Thoracic aorta (tissue), 2 donors: Measurements from ENCODE around the gene CTNNA2. TPM values are rescaled to one million over a fixed set of nuclear protein-coding genes. Genes with fewer than 3 reads are reported as not detected.

ENCODE experiments used
- ATAC-seq: fragments of 150-250 bp; one replicate; pipeline ENCODE4 v1.8.0; 2017; ENCODE audit warnings: low read depth; ENCODE audit not compliant: insufficient number of reproducible peaks, low FRiP score
- DNase-seq: peaks from one replicate; pipeline ENCODE4 v3.0.0-alpha.2; 2020; ENCODE audit warnings: low spot score
- H3K27ac ChIP-seq, 2 donors: fragments of 200-600 bp; sonication (generic); 1 replicate in 1 of 2; 2 replicates in 1 of 2; pipeline ENCODE4 v1.5.1; 2016; ENCODE audit warnings: mild to moderate bottlenecking in 2 of 2, moderate library complexity in 2 of 2
- H3K27me3 ChIP-seq: fragments of 200-600 bp; sonication (generic); replicated peaks from 2 replicates; pipeline ENCODE4 v1.6.0; 2016; ENCODE audit warnings: mild to moderate bottlenecking; ENCODE audit not compliant: insufficient read depth
- H3K36me3 ChIP-seq: fragments of 200-600 bp; sonication (generic); one replicate; pipeline ENCODE4 v1.5.1; 2016
- H3K4me1 ChIP-seq, 2 donors: fragments of 200-600 bp; sonication (generic); 1 replicate in 1 of 2; 2 replicates in 1 of 2; pipeline versions ENCODE4 v1.5.1 to v1.6.0; 2016; ENCODE audit warnings: low read depth in 2 of 2, mild to moderate bottlenecking in 1 of 2; ENCODE audit not compliant: control insufficient read depth in 1 of 2
- H3K4me3 ChIP-seq: fragments of 200-600 bp; sonication (generic); 2 replicates; pipeline ENCODE4 v1.5.1; 2016; ENCODE audit warnings: mild to moderate bottlenecking
- H3K9me3 ChIP-seq: fragments of 200-600 bp; sonication (generic); 2 replicates; pipeline ENCODE4 v1.5.1; 2016
- total RNA-seq, 2 donors: library from RNA; depleted of rRNA; stranded (reverse); fragments of >200 nt; gene quantifications; one replicate each; pipeline versions ENCODE4 v1.1.0 to v1.2.3, GENCODE V29; 2016
- TF ChIP-seq, protein P1 (sequence below): fragments of 200-600 bp; sonication (generic); IDR thresholded peaks from one replicate; pipeline ENCODE4 v1.5.1; 2019; ENCODE audit warnings: antibody characterized with exemption

CTNNA2 gene
- total RNA-seq, 2 donors from 2014 or later: not detected

DNA sequence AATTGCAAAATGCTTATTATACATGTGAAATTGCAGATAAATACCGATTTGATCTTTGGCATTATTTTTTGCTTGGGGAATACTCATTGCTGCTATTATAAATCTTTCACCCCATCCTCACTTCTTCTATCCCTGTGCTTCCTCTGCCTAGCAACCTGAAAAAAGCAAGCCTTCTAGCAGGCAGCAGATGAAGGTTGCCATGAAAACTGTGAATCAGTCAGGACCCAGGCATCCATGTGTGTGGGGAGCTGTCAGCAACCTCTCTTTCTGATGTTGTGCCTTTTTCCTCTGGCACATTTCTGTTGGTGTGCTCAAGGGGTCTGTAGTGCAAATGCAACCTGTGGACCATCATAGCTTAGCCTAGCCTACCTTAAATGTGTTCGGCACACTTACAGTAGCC is 427.5 kb downstream of the CTNNA2 start:
- DNase-seq (no peak), ATAC-seq (no peak)
- H3K27ac ChIP-seq: no peak overlapping the region
- H3K36me3 ChIP-seq: no peaks in the 10 kb centered on the region
- no peaks in the 10 kb centered on the region for H3K4me1 ChIP-seq
- TF ChIP-seq, protein P1, sequence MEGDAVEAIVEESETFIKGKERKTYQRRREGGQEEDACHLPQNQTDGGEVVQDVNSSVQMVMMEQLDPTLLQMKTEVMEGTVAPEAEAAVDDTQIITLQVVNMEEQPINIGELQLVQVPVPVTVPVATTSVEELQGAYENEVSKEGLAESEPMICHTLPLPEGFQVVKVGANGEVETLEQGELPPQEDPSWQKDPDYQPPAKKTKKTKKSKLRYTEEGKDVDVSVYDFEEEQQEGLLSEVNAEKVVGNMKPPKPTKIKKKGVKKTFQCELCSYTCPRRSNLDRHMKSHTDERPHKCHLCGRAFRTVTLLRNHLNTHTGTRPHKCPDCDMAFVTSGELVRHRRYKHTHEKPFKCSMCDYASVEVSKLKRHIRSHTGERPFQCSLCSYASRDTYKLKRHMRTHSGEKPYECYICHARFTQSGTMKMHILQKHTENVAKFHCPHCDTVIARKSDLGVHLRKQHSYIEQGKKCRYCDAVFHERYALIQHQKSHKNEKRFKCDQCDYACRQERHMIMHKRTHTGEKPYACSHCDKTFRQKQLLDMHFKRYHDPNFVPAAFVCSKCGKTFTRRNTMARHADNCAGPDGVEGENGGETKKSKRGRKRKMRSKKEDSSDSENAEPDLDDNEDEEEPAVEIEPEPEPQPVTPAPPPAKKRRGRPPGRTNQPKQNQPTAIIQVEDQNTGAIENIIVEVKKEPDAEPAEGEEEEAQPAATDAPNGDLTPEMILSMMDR: no peak
- no peak overlapping the region for H3K4me3 ChIP-seq
- no peaks in the 10 kb centered on the region for H3K27me3 ChIP-seq
- no peaks in the 10 kb centered on the region for H3K9me3 ChIP-seq

DNA sequence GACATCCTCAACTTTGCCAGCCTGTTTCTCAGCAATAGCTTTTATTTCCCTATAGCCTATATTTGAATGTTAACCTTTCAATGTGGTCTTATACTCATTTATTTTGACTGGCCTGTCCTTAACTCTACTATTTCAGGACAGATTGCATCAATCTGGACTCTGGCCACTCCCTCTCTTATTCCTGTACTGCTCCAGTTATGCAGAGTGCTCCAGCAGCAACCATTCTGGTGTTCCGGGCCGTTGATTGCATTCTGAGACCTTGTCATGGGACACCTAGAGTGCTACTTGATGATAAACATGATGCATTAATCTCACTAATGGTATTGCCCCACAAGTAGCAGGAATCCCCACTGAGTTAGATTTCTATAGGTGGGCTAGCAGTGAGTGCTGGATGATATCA is 428.3 kb downstream of the CTNNA2 start:
- H3K27ac ChIP-seq: no peak overlapping the region
- ATAC-seq (no peak), DNase-seq (no peak)
- H3K4me3 ChIP-seq: no peak overlapping the region
- no peaks in the 10 kb centered on the region for H3K27me3 ChIP-seq
- H3K9me3 ChIP-seq: no peaks in the 10 kb centered on the region
- TF ChIP-seq, protein P1: no peak
- H3K36me3 ChIP-seq: no peaks in the 10 kb centered on the region
- no peaks in the 10 kb centered on the region for H3K4me1 ChIP-seq

DNA sequence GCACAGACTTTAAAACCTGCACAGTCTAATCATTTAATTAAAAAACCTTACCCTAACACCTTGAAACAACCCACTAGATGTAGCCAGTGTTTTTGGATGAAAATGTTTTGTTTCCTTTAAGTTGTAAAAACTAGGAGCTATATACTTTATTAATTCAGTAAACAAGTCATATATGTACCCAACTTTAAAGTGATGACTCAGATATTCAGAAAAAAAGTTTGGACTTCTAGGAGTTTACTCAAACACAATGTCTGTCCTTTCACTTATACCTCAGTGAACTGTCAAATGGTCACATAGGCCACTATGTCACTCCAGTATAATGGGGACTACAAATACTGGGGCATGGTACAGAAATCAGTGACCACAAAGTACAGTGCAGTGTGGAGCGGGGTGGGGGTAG is 431.4 kb downstream of the CTNNA2 start:
- Histone ChIP-seq H3K27ac (no peak overlapping the region), H3K36me3 (no peaks in the 10 kb centered on the region), H3K4me3 (no peak overlapping the region), H3K27me3 (no peaks in the 10 kb centered on the region), H3K4me1 (no peaks in the 10 kb centered on the region), H3K9me3 (no peaks in the 10 kb centered on the region)
- DNase-seq: no peak
- TF ChIP-seq, protein P1: no peak
- no peak for ATAC-seq

DNA sequence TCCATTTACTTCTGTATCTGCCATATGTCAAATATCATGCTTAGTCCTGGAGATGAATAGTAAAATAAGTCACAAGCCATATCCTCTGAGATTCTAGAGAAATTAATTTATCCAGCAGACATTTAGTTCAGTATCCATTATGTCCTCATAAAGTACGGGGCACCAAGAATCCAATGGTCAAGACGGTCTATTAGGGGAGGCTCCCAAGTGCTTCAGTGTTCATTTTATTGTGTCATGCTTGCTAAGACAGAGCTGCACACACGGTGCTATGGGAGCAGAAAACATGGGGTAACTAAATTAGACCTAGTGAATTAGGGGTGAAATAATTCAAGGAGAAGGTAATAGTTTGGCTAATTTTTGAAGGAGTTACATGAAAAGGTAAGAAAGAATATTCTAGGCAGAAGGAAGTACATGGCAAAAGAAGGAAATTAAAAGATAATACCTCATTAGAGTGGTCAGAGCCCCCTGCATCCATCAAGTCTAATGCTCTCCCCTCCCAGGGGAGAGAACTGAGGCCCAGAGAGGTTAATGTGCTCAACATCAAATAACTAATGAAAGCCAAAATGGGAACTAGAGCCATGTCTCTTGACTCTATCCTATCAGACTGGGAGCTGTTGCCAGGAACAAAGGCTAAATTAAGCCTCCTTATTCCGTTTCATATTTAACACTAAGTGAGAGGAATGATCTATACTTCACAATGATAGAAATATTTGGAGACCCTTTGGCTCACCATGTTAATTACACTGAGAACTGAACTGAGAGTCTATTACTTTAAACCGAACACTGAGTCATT is 433.0 kb downstream of the CTNNA2 start:
- no peak for DNase-seq
- no peak overlapping the region for H3K27ac ChIP-seq
- H3K9me3 ChIP-seq: no peaks in the 10 kb centered on the region
- TF ChIP-seq, protein P1: no peak
- no peaks in the 10 kb centered on the region for H3K4me1 ChIP-seq
- no peaks in the 10 kb centered on the region for H3K27me3 ChIP-seq
- ATAC-seq: no peak
- H3K36me3 ChIP-seq: no peaks in the 10 kb centered on the region
- no peak overlapping the region for H3K4me3 ChIP-seq

DNA sequence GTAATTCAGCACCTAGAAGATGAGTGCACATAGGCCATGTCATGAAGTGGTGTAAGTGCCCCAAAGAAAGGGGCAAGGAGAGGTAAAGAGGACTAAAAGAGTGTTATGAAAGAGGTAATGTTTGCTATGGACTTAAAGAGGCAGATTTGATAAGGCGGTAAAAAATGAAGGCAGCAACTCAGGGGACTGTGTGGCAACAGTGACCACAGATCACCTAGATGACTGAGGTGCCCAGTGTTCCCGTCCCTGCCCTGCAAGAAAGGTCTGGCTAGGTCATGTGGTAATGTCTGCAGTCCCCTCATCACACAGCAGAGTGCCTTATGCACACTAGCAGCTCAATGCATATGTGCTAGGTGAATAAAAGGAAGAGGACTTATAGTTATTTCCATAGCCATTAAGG is 434.9 kb downstream of the CTNNA2 start:
- H3K9me3 ChIP-seq: no peaks in the 10 kb centered on the region
- no peak for ATAC-seq
- TF ChIP-seq, protein P1: no peak
- no peaks in the 10 kb centered on the region for H3K36me3 ChIP-seq
- H3K4me3 ChIP-seq: no peak overlapping the region
- no peaks in the 10 kb centered on the region for H3K4me1 ChIP-seq
- no peak overlapping the region for H3K27ac ChIP-seq
- no peaks in the 10 kb centered on the region for H3K27me3 ChIP-seq
- DNase-seq: no peak
